SK-N-MC (cell line): ENCODE results near the gene TTC7B.

Experiments used
- EZH2 ChIP-seq: fragments of 200-600 bp; sonication (generic); IDR thresholded peaks from one replicate; pipeline ENCODE4 v1.6.1; 2017; ENCODE audit warnings: antibody characterized with exemption
- POLR2AphosphoS5 ChIP-seq: IDR thresholded peaks from 2 replicates; pipeline ENCODE4 v1.6.1; 2012; ENCODE audit warnings: mild to moderate bottlenecking, low read depth, low read length, borderline replicate concordance

DNA sequence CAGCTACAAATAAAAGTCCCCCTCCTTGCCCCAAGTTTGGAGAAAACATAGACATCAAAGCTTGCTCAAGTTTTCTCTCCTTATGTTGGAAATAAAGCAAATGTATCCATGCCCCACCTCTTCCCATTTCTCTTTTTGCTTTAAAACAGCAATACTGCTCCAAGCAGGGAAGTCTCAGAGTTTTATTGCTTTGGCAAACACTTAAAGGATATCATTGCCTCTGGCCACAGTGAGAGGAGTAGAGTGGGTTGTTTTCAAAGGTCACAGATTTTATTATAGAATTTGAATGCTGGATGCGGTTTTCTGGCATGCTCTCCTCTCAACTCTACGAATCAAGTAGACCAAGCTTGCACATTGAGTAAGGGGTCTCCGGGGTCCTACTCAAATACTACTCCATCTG, 149.7 kb downstream of the TTC7B start:
- TF ChIP-seq EZH2 (no peak), POLR2AphosphoS5 (no peak)
